WI38 (cell line): ENCODE measurements around the gene MED16.
"Not testable (repeated sequence)": the region's sequence is repeated elsewhere in the genome, so short reads cannot be mapped to it uniquely, and the experiment has no call there.

Experiments used
- H3K4me3 ChIP-seq: 2 replicates; pipeline ENCODE4 v1.5.1; 2011; ENCODE audit warnings: low read depth, mild to moderate bottlenecking, control low read depth, low read length
- CTCF ChIP-seq: IDR thresholded peaks from 2 replicates; pipeline ENCODE4 v1.5.1; 2012; ENCODE audit warnings: low read depth, mild to moderate bottlenecking, control low read depth, low read length

Gene MED16

GRCh38 chr19:852136-853013 lies 40.6 kb downstream of the MED16 start, which contains the start of gene ELANE:
Gene ELANE, plus strand, starts transcription at chr19:852303. Its CDS starts 26 bp downstream, at chr19:852329.
- no peak for TF ChIP-seq CTCF
- no peak within 1 kb of the TSS for H3K4me3 ChIP-seq

GRCh38 chr19:850979-851335 lies 42.0 kb downstream of the MED16 start:
- no peak overlapping the region; the same call in 1 of the 2 replicates for H3K4me3 ChIP-seq

GRCh38 chr19:850221-850978 lies 42.6 kb downstream of the MED16 start:
- peak overlapping the region; percentile 6; the same call in 1 of the 2 replicates for H3K4me3 ChIP-seq
- TF ChIP-seq CTCF, result no peak

More at GRCh38 chr19:850979-851335, 42.0 kb downstream of the MED16 start:
- TF ChIP-seq CTCF, result no peak

GRCh38 chr19:849195-849594 lies 43.8 kb downstream of the MED16 start:
- H3K4me3 ChIP-seq, result not testable (repeated sequence)

- no peak for TF ChIP-seq CTCF
Measured at GRCh38 chr19:848386-848921, 44.5 kb downstream of the MED16 start.

GRCh38 chr19:845707-846521 lies 47.1 kb downstream of the MED16 start:
- no peak for TF ChIP-seq CTCF
- no peak overlapping the region for H3K4me3 ChIP-seq

More at GRCh38 chr19:848386-848921, 44.5 kb downstream of the MED16 start:
- no peak overlapping the region for H3K4me3 ChIP-seq

- no peak for TF ChIP-seq CTCF
- no peak overlapping the region for H3K4me3 ChIP-seq
Measured at GRCh38 chr19:844546-844971, 48.4 kb downstream of the MED16 start.
